Adipose tissue (tissue), 3 donors: ENCODE results near the gene NKX2-1. TPM values are rescaled to one million over a fixed set of nuclear protein-coding genes. Genes with fewer than 3 reads are reported as not detected.
"Not testable (repeated sequence)": the region's sequence is repeated elsewhere in the genome, so short reads cannot be mapped to it uniquely, and the experiment has no call there.

Experiments
- H3K27ac ChIP-seq: one replicate; pipeline ENCODE4 v1.5.1; 2013; ENCODE audit warnings: low read depth, low read length
- WGBS, 3 donors: extraction: QIAGEN DNeasy Blood & Tissue Kit; methylation state at CpG; one replicate each; pipeline ENCODE4 v1.1.7; 2013; 5-methylcytosine and 5-hydroxymethylcytosine counted together
- polyA plus RNA-seq, 3 donors: library from polyadenylated mRNA; stranded (reverse); fragments of 200-250 nt; gene quantifications; one replicate each; pipeline ENCODE4 v1.2.3, GENCODE V29; 2013
- donor health status: healthy with polysubstance abuse.
- donor health status: Bipolar disorder and iron deficiency.
- donor health status: healthy.

The NKX2-1 gene
- polyA plus RNA-seq, 3 donors: not detected

GRCh38 chr14:36476061-36476460, 44.0 kb downstream of the NKX2-1 start:
- WGBS, 3 donors: 79 to 91% (median 84%) methylated on average over 7 of the region's 7 CpGs
- not testable (repeated sequence) for H3K27ac ChIP-seq

- WGBS, 3 donors: 66 to 71% (median 68%) methylated on average over 4 of the region's 4 CpGs
- no peak overlapping the region for H3K27ac ChIP-seq
These were observed 45.4 kb downstream of the NKX2-1 start for GRCh38 chr14:36474593-36474992.

- H3K27ac ChIP-seq: no peak overlapping the region
- 72 to 88% (median 87%) methylated on average over 3 of the region's 3 CpGs for whole genome bisulfite sequencing, 3 donors
These were observed 48.6 kb downstream of the NKX2-1 start for GRCh38 chr14:36471431-36471830.

GRCh38 chr14:36467332-36467731, 52.7 kb downstream of the NKX2-1 start:
- no peak overlapping the region for H3K27ac ChIP-seq
- WGBS, 3 donors: 38 to 56% (median 39%) methylated on average over 1 of the region's 1 CpG

Other genes with a start within 250 kb of the NKX2-1 start
- 10 to 100 TPM in 2 of 3 donors, 1 to 10 TPM in 1; 9.0 to 16.1 (median 15.3) TPM for gene MBIP, start 199.6 kb downstream of the NKX2-1 start, polyA plus RNA-seq
- gene NKX2-8, start 62.4 kb upstream of the NKX2-1 start, polyA plus RNA-seq: not detected
- gene PAX9, start 141.6 kb upstream of the NKX2-1 start, polyA plus RNA-seq: under 1 TPM; under 0.01 to 0.06 (median 0.01) TPM